ENCODE data around the gene WDR64.

The WDR64 gene

DNA sequence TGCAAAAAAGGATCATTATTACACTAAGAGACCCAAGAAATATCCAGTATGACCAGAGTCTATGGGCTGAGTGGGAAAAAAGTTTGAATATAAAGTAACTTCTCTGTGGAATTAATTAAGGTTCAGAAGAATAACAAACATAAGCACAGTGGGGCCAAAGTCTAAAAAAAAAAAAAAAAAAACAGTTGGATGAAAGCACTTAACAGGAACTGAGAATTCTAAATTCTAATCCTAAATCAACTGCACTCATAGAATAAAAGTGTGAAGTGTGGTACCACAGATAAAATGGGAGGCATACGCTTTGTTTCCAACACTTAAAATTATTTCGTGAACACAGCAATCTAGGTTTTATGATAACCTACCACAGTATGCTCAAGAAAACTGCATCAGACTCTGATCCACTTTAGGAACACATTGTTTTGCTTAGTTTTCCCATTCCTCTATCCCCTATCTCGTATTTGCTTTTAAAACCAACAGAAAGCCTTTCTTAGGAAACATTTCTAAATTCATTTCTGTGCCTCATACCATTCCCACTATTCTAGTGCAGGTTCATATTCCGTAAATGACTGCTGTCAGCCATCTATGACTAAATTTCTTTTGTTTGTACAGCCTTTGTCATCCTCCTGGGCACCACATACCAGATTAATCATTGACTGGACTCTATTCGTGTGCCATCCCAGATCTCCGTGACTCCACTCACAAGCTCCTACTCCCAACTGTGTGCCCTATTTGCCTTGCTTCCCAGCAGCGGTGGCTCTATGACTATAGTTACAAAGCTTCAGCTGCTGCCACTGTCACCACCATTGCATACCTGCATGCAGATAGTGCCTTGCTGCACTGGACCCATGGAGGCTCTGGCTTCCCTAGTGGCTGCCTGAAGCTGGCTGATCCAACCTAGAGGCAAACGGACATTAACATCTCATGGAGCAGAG, 36.8 kb upstream of the WDR64 start:
- H4K8ac ChIP-seq (ENCODE audit: low read depth, low read length): no peak overlapping the region
- H3K4me2 ChIP-seq (ENCODE audit: insufficient read depth, low read length, poor library complexity, severe bottlenecking): no peak overlapping the region
- no peak overlapping the region for H2BK12ac ChIP-seq (ENCODE audit: low read length)
- no CpG with 5 or more reads among the region's 8 CpGs for WGBS, 2 donors (ENCODE audit: extremely low coverage in 2 of 2, insufficient read length in 2 of 2, insufficient replicate concordance in 1 of 2)
- H3K18ac ChIP-seq (ENCODE audit: low read length): no peak overlapping the region
- no peak for DNase-seq (ENCODE audit: low spot score)
- H4K91ac ChIP-seq (ENCODE audit: low read depth, low read length, poor library complexity): no peak overlapping the region
- H2AK5ac ChIP-seq (ENCODE audit: low read depth, low read length): no peak overlapping the region
- H2AFZ ChIP-seq (ENCODE audit: low read length): no peak overlapping the region
- H2BK5ac ChIP-seq (ENCODE audit: low read length): no peak overlapping the region
- H3K79me1 ChIP-seq (ENCODE audit: low read depth, low read length): no peaks in the 10 kb centered on the region
- peaks cover 0 to 2% of the 10 kb centered on the region in 2 donors for H3K36me3 ChIP-seq (replicated peaks in 1 of 2; ENCODE audit: control insufficient read depth in 2 of 2, insufficient read depth in 2 of 2, low read length in 2 of 2)
- no peak overlapping the region for H3K23ac ChIP-seq (ENCODE audit: low read depth, low read length, poor library complexity)
- no peak overlapping the region for H2BK15ac ChIP-seq (ENCODE audit: low read length)
- H3K27me3 ChIP-seq (ENCODE audit: control insufficient read depth in 3 of 3, insufficient read depth in 3 of 3, low read depth in 1 of 3, low read length in 3 of 3): no peaks in the 10 kb centered on the region
- H2BK120ac ChIP-seq (ENCODE audit: low read depth, low read length): no peak overlapping the region
- no peak overlapping the region for H3K4me3 ChIP-seq (ENCODE audit: low read length in 2 of 2)
- H3K27ac ChIP-seq (replicated peaks; ENCODE audit: low read length): no peak overlapping the region
- no peak overlapping the region for H3K4ac ChIP-seq (ENCODE audit: low read length)
- peaks cover 0 to 2% of the 10 kb centered on the region in 2 donors for H3K4me1 ChIP-seq (ENCODE audit: control insufficient read depth in 2 of 2, insufficient read depth in 1 of 2, low read depth in 1 of 2, low read length in 2 of 2)
- no peak overlapping the region for H3K9ac ChIP-seq (ENCODE audit: low read depth, low read length, poor library complexity)
- no peak overlapping the region for H3K14ac ChIP-seq (ENCODE audit: low read length)
- peaks cover 0 to 5% of the 10 kb centered on the region in 2 donors for H3K9me3 ChIP-seq (replicated peaks in 1 of 2; ENCODE audit: control insufficient read depth in 2 of 2, insufficient read depth in 1 of 2, low read depth in 1 of 2, low read length in 2 of 2)

DNA sequence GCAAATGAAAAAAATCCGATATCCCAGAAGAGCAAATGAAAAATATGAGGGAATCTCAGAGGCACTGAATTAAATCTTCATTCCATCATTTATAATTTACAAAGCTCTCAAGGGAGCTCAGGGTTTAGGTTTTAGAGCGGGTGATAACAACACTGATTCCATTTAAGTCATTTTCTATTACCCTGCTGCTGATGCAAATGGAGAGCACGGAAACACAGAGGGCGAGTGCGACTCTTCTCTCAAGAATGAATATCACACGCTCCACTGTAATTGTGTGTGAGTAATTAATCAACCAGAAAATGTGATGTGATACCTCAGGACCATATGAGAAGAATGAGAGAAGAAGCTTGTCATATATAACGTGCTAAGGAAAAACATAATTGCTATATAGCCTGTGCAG, 34.7 kb upstream of the WDR64 start:
- H3K27ac ChIP-seq (replicated peaks; ENCODE audit: low read length): no peak overlapping the region
- H2BK12ac ChIP-seq (ENCODE audit: low read length): no peak overlapping the region
- peaks cover 2 to 5% of the 10 kb centered on the region in 2 donors for H3K36me3 ChIP-seq (replicated peaks in 1 of 2; ENCODE audit: control insufficient read depth in 2 of 2, insufficient read depth in 2 of 2, low read length in 2 of 2)
- no peak overlapping the region for H3K23ac ChIP-seq (ENCODE audit: low read depth, low read length, poor library complexity)
- H2AK5ac ChIP-seq (ENCODE audit: low read depth, low read length): no peak overlapping the region
- no peak overlapping the region for H4K8ac ChIP-seq (ENCODE audit: low read depth, low read length)
- no peak overlapping the region for H2BK15ac ChIP-seq (ENCODE audit: low read length)
- no peak overlapping the region for H2BK120ac ChIP-seq (ENCODE audit: low read depth, low read length)
- H3K27me3 ChIP-seq (ENCODE audit: control insufficient read depth in 3 of 3, insufficient read depth in 3 of 3, low read depth in 1 of 3, low read length in 3 of 3): no peaks in the 10 kb centered on the region
- H3K4me2 ChIP-seq (ENCODE audit: insufficient read depth, low read length, poor library complexity, severe bottlenecking): no peak overlapping the region
- no peak overlapping the region for H3K4ac ChIP-seq (ENCODE audit: low read length)
- no peak overlapping the region for H2AFZ ChIP-seq (ENCODE audit: low read length)
- no peak overlapping the region for H4K91ac ChIP-seq (ENCODE audit: low read depth, low read length, poor library complexity)
- no peak overlapping the region for H3K9ac ChIP-seq (ENCODE audit: low read depth, low read length, poor library complexity)
- no peak overlapping the region for H3K14ac ChIP-seq (ENCODE audit: low read length)
- H3K4me3 ChIP-seq (ENCODE audit: low read length in 2 of 2): no peak overlapping the region
- H3K79me1 ChIP-seq (ENCODE audit: low read depth, low read length): no peaks in the 10 kb centered on the region
- no peak overlapping the region for H2BK5ac ChIP-seq (ENCODE audit: low read length)
- peaks cover 0 to 2% of the 10 kb centered on the region in 2 donors for H3K4me1 ChIP-seq (ENCODE audit: control insufficient read depth in 2 of 2, insufficient read depth in 1 of 2, low read depth in 1 of 2, low read length in 2 of 2)
- no peak for DNase-seq (ENCODE audit: low spot score)
- no CpG with 5 or more reads among the region's 7 CpGs for WGBS, 2 donors (ENCODE audit: extremely low coverage in 2 of 2, insufficient read length in 2 of 2, insufficient replicate concordance in 1 of 2)
- H3K18ac ChIP-seq (ENCODE audit: low read length): no peak overlapping the region
- no peaks in the 10 kb centered on the region for H3K9me3 ChIP-seq (replicated peaks in 1 of 2; ENCODE audit: control insufficient read depth in 2 of 2, insufficient read depth in 1 of 2, low read depth in 1 of 2, low read length in 2 of 2)

DNA sequence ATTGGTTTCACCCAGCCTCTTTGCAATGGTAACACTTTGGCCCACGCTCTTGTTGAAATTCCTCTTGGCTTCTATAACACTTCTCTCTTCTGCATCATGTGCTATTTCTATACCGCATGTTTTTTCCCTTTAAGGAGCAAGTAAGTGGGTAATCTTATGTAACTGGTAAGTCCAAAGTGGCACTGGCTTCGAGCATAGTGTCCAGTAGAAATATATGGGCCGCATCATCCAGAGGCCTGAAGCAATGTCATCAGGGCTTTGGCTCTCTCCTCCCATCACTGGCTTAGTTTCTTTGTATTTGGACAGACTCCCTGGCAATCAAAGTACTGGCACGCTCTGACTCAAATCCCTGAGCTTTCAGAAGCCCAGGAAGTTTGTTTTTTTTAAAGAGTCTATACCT, 29.4 kb upstream of the WDR64 start:
- Histone ChIP-seq H3K23ac (ENCODE audit: low read depth, low read length, poor library complexity) (no peak overlapping the region), H2BK12ac (ENCODE audit: low read length) (no peak overlapping the region), H3K18ac (ENCODE audit: low read length) (no peak overlapping the region), H3K9me3 (replicated peaks in 1 of 2; ENCODE audit: control insufficient read depth in 2 of 2, insufficient read depth in 1 of 2, low read depth in 1 of 2, low read length in 2 of 2) (no peaks in the 10 kb centered on the region), H2AFZ (ENCODE audit: low read length) (no peak overlapping the region), H3K4me3 (ENCODE audit: low read length in 2 of 2) (no peak overlapping the region), H3K79me1 (ENCODE audit: low read depth, low read length) (no peaks in the 10 kb centered on the region), H2AK5ac (ENCODE audit: low read depth, low read length) (no peak overlapping the region), H3K9ac (ENCODE audit: low read depth, low read length, poor library complexity) (no peak overlapping the region), H2BK120ac (ENCODE audit: low read depth, low read length) (no peak overlapping the region), H3K27ac (replicated peaks; ENCODE audit: low read length) (no peak overlapping the region), H3K4ac (ENCODE audit: low read length) (no peak overlapping the region), H2BK5ac (ENCODE audit: low read length) (no peak overlapping the region), H2BK15ac (ENCODE audit: low read length) (no peak overlapping the region), H4K91ac (ENCODE audit: low read depth, low read length, poor library complexity) (no peak overlapping the region), H3K27me3 (ENCODE audit: control insufficient read depth in 3 of 3, insufficient read depth in 3 of 3, low read depth in 1 of 3, low read length in 3 of 3) (no peaks in the 10 kb centered on the region), H3K4me1 (ENCODE audit: control insufficient read depth in 2 of 2, insufficient read depth in 1 of 2, low read depth in 1 of 2, low read length in 2 of 2) (no peaks in the 10 kb centered on the region), H3K14ac (ENCODE audit: low read length) (no peak overlapping the region), H4K8ac (ENCODE audit: low read depth, low read length) (no peak overlapping the region), H3K4me2 (ENCODE audit: insufficient read depth, low read length, poor library complexity, severe bottlenecking) (no peak overlapping the region), H3K36me3 (replicated peaks in 1 of 2; ENCODE audit: control insufficient read depth in 2 of 2, insufficient read depth in 2 of 2, low read length in 2 of 2) (peaks cover 0 to 22% of the 10 kb centered on the region in 2 donors)
- DNase-seq (ENCODE audit: low spot score): no peak
- no CpG with 5 or more reads among the region's 5 CpGs for WGBS, 2 donors (ENCODE audit: extremely low coverage in 2 of 2, insufficient read length in 2 of 2, insufficient replicate concordance in 1 of 2)

DNA sequence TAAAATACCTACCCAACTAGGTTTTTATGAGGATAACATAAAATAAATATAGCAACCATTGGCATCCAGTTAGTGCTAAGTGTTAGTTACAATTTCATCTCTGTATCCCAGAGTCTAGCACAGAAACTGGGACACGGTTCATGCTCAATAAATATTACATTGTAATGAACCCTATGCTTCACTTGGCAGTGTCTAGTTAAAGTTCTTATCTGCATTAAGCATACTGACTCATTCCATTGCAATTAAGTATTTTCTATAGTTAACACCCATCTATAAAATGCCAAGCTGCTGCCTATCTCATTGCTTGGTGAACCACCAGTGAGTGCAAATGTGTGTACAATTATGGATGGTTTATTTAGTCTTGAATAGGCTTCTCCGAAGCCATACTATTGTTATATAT, 27.1 kb upstream of the WDR64 start:
- Histone ChIP-seq H3K4ac (ENCODE audit: low read length) (no peak overlapping the region), H3K4me2 (ENCODE audit: insufficient read depth, low read length, poor library complexity, severe bottlenecking) (no peak overlapping the region), H2BK120ac (ENCODE audit: low read depth, low read length) (no peak overlapping the region), H3K27ac (replicated peaks; ENCODE audit: low read length) (no peak overlapping the region), H3K27me3 (ENCODE audit: control insufficient read depth in 3 of 3, insufficient read depth in 3 of 3, low read depth in 1 of 3, low read length in 3 of 3) (no peaks in the 10 kb centered on the region), H3K9ac (ENCODE audit: low read depth, low read length, poor library complexity) (no peak overlapping the region), H2AK5ac (ENCODE audit: low read depth, low read length) (no peak overlapping the region), H3K79me1 (ENCODE audit: low read depth, low read length) (no peaks in the 10 kb centered on the region), H2BK12ac (ENCODE audit: low read length) (no peak overlapping the region), H4K91ac (ENCODE audit: low read depth, low read length, poor library complexity) (no peak overlapping the region), H3K4me3 (ENCODE audit: low read length in 2 of 2) (no peak overlapping the region), H3K4me1 (ENCODE audit: control insufficient read depth in 2 of 2, insufficient read depth in 1 of 2, low read depth in 1 of 2, low read length in 2 of 2) (no peaks in the 10 kb centered on the region), H3K23ac (ENCODE audit: low read depth, low read length, poor library complexity) (no peak overlapping the region), H2BK5ac (ENCODE audit: low read length) (no peak overlapping the region), H3K9me3 (replicated peaks in 1 of 2; ENCODE audit: control insufficient read depth in 2 of 2, insufficient read depth in 1 of 2, low read depth in 1 of 2, low read length in 2 of 2) (no peaks in the 10 kb centered on the region), H2AFZ (ENCODE audit: low read length) (no peak overlapping the region), H3K18ac (ENCODE audit: low read length) (no peak overlapping the region), H3K36me3 (replicated peaks in 1 of 2; ENCODE audit: control insufficient read depth in 2 of 2, insufficient read depth in 2 of 2, low read length in 2 of 2) (peaks cover 0 to 40% of the 10 kb centered on the region in 2 donors), H2BK15ac (ENCODE audit: low read length) (no peak overlapping the region), H4K8ac (ENCODE audit: low read depth, low read length) (no peak overlapping the region), H3K14ac (ENCODE audit: low read length) (no peak overlapping the region)
- DNase-seq (ENCODE audit: low spot score): no peak
- WGBS, 2 donors (ENCODE audit: extremely low coverage in 2 of 2, insufficient read length in 2 of 2, insufficient replicate concordance in 1 of 2): no CpG with 5 or more reads among the region's 2 CpGs
